Subcutaneous adipose tissue (tissue), 4 donors: ENCODE results near the gene KIAA2012. TPM values are rescaled to one million over a fixed set of nuclear protein-coding genes. Genes with fewer than 3 reads are reported as not detected.

Source experiments
- total RNA-seq, 4 donors: library from RNA; depleted of rRNA; stranded (reverse); fragments of >200 nt; gene quantifications; one replicate each; pipeline ENCODE4 v1.1.0, GENCODE V29; 2016
- TF ChIP-seq, protein P1 (sequence below): fragments of 450-650 bp; IDR thresholded peaks from one replicate; pipeline ENCODE4 v1.5.1; 2016; ENCODE audit warnings: low read depth, mild to moderate bottlenecking, control low read depth, antibody characterized with exemption, moderate library complexity

KIAA2012 gene
- total RNA-seq, 4 donors from 2014 or later = not detected

DNA sequence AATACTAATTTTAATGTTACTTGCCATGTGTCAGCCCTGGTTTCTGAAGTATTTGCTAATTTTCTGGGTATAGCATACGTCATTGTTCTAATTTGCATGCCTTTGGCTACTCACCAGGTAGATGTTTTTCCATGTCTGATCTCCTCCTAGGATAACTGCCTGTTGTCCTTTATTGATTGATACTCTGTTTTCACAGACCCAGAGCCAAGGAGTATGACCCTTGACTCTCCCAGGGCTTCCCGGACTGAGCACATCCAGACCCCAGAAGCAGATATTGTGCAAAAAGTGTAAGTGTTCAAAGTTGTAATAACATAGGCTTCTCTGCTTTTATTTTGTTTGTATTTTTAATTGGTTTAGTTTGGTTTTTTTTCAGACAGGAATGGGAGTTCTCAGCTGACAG is 111.5 kb downstream of the KIAA2012 start:
- TF ChIP-seq, protein P1, sequence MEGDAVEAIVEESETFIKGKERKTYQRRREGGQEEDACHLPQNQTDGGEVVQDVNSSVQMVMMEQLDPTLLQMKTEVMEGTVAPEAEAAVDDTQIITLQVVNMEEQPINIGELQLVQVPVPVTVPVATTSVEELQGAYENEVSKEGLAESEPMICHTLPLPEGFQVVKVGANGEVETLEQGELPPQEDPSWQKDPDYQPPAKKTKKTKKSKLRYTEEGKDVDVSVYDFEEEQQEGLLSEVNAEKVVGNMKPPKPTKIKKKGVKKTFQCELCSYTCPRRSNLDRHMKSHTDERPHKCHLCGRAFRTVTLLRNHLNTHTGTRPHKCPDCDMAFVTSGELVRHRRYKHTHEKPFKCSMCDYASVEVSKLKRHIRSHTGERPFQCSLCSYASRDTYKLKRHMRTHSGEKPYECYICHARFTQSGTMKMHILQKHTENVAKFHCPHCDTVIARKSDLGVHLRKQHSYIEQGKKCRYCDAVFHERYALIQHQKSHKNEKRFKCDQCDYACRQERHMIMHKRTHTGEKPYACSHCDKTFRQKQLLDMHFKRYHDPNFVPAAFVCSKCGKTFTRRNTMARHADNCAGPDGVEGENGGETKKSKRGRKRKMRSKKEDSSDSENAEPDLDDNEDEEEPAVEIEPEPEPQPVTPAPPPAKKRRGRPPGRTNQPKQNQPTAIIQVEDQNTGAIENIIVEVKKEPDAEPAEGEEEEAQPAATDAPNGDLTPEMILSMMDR = no peak

DNA sequence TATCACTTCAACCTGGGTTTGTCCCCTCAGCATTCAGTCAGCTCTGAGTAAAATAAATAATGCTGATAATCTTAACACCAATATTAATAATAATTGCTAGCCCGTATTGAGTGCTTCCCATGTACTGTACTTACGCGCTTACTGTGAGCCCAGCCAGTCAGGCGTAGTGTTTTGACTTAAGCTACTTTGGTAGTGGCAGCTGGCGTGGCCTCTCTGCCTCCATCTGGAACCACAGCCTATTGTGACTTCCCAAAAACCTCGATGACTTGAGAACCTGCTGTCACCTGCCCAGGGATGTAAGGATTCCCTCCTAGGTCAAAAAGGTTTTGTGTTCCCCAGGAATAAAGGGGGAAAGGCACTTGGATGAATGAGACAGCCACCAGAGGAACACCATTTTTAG is 112.1 kb downstream of the KIAA2012 start:
- TF ChIP-seq, protein P1 = no peak

DNA sequence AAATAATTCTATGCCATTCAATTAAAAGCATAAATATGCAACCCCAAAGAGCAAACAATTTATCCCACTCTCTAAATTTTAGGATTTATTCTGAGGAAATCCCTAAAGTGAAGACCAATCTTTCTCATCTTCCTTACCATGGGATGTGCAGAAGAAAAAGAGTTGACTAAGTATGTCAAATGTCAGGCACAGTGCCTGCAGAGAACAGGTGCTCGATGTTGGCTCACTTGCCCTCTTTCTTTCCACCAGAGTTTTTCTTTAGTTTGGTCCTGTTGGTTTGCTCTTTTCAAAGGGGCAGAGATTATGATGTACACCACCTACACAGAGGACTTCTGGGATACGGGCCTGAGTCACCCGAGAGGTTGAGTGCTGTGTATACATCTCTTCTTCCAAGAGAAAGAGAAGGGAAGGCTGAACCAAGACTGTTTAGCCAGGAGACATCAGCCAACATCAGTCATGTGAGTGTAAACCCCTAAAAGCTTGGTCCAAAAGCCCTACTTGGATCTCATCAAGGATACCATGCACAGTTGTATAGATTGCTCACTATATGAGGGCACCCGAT is 113.7 kb downstream of the KIAA2012 start:
- TF ChIP-seq, protein P1 = no peak

DNA sequence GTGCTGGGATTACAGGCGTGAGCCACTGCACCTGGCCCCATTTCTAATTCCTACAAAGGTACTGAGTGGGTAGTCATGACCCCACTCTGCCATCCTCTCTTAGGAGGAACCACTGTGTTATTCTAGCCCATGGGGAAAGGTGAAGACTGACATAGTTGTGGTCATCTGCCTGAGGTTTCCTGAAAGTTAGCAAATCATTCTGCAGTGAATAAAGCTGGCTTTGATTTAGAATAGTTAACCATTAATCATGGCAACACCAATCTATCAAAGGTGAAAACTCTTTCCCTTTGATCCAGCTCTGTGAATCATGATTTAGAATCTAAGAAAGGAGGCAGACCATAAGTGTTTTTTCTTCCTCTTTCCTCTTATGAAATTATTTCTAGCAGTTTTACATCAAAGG is 114.5 kb downstream of the KIAA2012 start:
- TF ChIP-seq, protein P1 = no peak

DNA sequence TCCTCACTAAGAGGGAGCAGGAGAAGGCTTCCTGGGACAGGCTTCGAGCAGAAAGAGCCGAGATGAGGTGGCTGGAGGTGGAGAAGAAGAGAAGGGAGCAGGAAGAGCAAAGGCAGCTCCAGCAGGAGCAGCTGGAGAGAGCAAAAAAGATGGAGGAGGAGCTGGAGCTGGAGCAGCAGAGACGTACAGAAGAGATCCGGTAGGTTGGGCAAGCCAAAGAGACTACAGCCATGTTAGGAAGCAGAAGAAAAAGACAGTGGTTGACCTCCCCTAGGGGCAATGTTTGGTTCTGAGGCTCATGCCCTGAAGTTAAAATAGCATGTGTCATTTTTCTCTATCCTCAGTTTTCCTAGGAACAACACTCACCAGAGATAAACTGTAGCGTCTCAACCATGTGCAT is 120.2 kb downstream of the KIAA2012 start:
- TF ChIP-seq, protein P1 = no peak

DNA sequence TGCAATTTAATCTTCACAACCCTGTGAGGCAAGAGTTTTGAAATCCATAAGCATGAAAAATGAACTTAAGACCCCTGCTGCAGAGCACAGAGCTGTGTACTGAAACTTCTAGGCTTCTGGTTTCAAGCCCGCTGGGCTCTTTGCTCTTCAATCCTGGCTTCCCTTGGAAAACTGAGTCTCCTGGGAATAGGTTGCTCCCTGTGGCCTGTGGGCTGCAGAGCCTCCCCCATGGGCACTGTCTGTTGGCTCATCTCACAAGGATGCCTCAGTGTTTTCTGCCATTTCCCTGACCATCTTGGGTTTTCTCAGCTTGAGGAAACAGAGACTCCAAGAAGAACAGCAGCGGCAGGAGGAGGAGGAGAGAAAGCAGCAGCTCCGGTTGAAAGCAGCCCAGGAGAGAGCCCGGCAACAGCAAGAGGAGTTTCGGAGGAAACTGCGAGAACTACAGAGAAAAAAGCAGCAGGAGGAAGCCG is 120.9 kb downstream of the KIAA2012 start:
- TF ChIP-seq, protein P1 = no peak

DNA sequence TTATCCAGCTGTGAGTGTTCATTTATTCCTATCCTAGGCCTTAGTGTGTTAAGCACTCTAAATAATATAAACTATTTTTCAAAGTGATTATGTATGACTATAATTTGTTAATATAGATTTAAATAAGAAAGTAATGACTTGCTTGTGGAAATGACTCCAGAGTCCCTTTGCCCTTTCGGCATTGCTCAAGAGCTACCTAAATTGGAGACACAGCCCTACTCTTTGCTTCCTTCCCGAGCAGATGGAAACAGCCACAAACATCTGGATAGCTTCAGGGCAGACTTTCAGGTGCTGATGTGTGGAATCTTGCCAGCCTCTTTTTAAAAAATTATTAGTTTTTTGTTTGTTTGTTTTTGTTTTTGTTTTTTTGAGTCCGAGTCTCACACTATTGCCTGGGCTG is 121.4 kb downstream of the KIAA2012 start:
- TF ChIP-seq, protein P1 = no peak
